GM12892 (cell line): ENCODE results near the gene INPP5E.

Source experiments
- DNase-seq: peaks from one replicate; pipeline ENCODE4 v3.0.0; 2011; ENCODE audit not compliant: insufficient read length
- FAIRE-seq: peaks from 2 replicates; lab custom pipeline; 2011; peaks lifted over from hg19 to GRCh38; lab: Jason Lieb, UNC
- POLR2A ChIP-seq: IDR thresholded peaks from 2 replicates; pipeline ENCODE4 v1.6.1; 2011; ENCODE audit warnings: low read depth, low read length, control low read depth
- POLR2AphosphoS5 ChIP-seq: IDR thresholded peaks from 2 replicates; pipeline ENCODE4 v1.6.1; 2011; ENCODE audit warnings: low read depth, low read length, control low read depth
- TAF1 ChIP-seq: IDR thresholded peaks from 2 replicates; pipeline ENCODE4 v1.6.1; 2011; ENCODE audit warnings: low read depth, mild to moderate bottlenecking, control low read depth, low read length, borderline replicate concordance

The INPP5E gene

DNA sequence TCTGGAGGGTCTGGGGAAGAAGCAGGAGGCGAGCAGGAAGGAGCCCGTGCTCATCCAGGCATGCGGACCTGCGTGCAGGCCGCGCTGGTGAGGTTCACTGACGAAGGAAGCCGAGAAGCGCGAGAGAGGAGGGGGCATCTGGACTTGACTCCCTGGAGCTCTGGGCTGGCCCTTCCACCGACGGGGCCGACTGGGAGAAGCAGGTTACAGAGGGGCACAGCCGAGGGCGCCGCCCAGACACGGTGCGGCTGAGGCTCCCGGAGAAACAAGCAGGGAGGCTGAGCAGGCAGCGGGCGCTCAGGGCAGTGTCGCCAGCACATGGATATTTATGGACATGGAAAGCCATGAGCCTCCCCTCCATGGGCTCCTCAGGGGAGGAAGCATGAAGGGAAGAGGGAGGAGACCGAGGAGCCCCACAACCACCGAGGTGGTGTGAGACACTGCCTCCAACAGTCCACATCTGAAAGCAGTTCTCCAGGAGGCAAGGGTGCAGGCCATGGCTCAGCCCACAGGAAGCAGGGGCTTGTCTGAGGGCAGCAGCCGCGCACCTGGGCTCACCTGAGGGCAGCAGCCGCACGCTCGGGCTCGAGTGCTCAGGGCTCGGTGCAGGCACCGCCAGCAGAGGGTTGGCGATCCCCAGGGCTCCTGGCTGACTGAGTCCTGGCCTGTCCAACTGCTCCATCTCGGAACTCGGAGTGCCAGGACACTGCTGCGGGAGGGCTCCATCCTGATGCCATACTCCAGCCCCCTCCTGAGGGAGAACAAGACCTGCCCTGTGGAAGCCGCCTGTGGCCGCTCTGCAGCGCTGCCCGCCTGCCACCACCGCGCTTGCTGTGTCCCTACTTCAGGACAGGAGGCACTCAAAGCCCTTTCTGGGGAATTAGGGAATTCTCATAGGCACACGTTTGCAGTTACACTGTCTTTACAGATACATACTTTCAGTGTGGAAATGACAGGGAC is 15.7 kb upstream of the INPP5E start:
- FAIRE-seq: no peak
- no peak; the same call in 1 of the 2 replicates for TF ChIP-seq POLR2A
- no peak for TF ChIP-seq POLR2AphosphoS5
- no peak for TF ChIP-seq TAF1
- DNase-seq: no peak

DNA sequence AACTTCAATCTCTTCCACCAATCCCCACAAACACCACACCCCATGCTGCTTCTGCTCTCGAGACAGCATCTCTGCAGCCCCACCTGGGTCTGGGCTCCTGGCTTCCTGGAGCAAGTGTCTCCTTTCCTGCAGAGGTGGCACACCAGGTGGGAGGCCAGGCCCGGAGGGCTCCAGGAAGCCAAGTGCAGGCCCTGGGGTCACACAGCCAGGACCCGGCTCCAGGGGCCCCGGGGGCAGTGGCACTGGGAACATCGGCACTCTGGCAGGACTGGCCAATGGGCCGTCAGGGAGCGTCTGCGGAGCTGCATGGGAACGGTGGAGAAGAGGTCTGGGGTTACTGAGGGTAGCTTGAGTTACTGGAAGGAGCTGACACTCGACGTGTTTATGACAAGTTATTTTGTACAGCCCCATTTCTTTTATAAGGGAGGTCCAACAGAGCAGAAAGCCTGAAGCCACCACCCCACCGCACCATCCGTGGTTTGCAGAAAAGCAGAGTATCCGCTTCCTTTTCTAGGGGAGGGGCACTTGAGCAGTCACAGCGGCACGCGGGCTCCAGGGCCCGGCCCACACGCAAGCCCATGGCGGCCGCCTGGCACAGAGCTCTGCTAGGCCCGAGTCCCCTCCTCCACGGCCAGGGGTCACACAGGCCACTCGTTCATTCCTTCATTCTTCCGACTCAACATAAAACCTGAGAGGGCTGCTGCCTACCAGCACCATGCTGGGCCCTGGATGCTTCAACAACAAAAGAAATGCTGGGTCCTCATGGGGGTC is 14.6 kb upstream of the INPP5E start:
- FAIRE-seq: no peak
- TF ChIP-seq TAF1: no peak
- no peak for TF ChIP-seq POLR2A
- no peak for TF ChIP-seq POLR2AphosphoS5
- no peak for DNase-seq

DNA sequence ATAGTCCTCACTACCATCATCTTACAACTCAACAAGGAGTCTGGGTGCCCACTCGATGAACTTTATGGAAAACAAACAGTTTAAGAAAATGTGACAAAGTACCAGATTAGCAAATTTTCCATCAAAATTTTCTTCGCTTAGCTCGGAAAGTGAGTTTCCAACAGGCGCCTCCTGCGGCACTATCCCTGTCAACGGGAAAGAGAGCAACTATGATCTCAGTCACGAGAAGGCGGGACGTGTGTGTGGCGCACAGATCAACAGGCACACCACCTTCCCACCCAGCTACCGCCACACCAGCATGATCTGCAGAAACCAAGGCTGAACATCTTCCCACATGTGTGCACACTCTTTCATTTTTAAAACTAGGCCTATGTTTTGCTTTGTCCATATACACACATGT is 13.7 kb upstream of the INPP5E start:
- DNase-seq: no peak
- TF ChIP-seq POLR2AphosphoS5 (no peak), TAF1 (no peak), POLR2A (no peak)
- FAIRE-seq: no peak

DNA sequence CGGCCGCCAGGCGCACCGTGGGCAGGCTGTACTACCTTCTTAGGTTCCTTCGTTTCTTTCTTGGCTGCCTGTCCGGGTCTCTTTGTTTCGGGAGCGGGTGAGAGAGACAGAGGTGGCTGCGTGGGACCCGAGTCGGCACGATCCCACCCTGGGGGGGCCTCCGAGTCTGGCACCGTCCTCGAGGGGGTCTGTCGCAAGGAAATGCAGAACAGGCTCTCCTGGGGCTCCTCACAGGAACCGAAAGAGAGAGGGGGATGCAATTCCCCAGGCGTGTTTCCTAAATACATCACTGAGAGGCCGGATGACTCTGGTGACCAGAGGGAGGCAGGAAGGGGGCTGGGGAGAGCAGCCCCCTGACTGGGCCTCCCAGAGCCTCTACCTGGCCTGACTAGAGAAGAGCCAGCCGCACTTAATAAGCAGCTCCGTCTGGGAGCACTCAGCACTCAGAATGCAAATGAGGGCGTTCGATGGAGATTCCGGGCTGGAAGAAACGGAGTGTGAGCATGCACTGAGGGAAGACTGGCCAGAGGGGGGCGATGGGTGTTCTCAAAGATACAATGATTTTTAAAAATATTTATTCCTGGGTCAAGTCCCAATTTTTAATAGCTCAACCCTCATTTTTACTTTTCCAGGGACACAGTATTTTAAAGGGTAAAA is 11.7 kb upstream of the INPP5E start:
- FAIRE-seq (no peak), DNase-seq (no peak)
- no peak for TF ChIP-seq POLR2A
- TF ChIP-seq POLR2AphosphoS5: no peak
- no peak for TF ChIP-seq TAF1

DNA sequence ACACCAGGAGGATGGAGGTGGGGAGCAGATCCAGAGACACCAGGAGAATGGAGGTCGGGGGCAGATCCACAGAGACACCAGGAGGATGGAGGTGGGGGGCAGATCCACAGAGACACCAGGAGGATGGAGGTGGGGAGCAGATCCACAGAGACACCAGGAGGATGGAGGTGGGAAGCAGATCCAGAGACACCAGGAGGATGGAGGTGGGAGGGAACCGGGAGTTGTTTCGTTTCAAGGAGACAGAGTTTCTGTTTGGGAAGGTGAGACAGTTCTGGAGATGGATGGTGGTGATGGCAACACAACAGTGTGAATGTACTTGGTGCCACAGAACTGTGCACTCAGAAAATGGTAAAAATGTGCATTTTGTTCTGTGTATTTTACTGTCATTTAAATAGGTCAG is 9.0 kb upstream of the INPP5E start:
- FAIRE-seq (no peak), DNase-seq (no peak)
- TF ChIP-seq POLR2AphosphoS5 (no peak), POLR2A (no peak), TAF1 (no peak)

DNA sequence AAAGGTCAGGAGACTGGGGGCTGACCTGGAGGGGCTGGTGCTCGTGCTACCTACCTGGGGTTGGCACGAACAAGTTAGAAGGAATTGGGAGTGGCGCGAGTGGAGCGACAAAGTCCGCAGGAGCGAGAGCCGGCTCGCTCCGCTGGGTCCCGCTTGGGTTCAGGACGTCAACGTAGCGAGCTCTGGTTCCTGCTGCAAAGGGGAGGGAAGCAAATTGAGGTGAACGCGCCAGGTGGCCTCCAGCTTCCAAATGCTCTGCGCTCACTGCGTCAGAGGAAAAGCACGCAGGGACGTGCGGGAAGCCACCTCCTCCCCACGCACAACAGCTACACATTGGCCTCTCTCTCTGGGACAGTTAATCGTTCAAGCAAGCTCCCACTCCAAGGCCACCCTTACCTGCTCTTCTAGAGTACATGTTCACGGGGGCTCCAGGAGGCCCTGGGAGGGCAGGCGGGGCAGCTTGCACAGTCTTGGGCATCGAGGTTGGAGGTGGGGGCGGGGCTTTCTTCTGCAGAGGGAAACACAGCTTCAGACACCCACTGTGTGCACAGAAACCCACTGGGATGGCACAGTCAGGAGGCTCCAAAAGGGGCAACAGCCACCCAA is 7.6 kb upstream of the INPP5E start:
- DNase-seq (no peak), FAIRE-seq (no peak)
- no peak for TF ChIP-seq POLR2AphosphoS5

DNA sequence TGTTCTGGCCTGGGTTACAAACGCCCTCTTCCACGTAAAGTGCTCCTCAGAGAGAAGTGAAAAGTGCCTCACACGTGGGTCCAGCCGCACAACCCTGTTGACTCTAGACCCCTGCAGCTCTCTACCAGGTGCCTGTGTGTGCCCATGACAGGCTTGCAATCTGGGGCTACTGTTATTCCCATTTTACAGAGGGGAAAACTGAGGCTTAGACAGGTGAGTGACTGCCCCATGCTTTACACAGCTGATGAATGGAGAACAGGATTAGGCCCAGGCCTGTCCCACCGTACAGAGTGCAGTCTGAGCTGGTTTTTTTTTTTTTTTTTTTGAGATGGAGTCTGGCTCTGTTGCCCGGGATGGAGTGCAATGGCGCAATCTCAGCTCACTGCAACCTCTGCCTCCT is 6.2 kb upstream of the INPP5E start:
- FAIRE-seq: no peak
- TF ChIP-seq POLR2AphosphoS5 (no peak), POLR2A (no peak), TAF1 (no peak)

DNA sequence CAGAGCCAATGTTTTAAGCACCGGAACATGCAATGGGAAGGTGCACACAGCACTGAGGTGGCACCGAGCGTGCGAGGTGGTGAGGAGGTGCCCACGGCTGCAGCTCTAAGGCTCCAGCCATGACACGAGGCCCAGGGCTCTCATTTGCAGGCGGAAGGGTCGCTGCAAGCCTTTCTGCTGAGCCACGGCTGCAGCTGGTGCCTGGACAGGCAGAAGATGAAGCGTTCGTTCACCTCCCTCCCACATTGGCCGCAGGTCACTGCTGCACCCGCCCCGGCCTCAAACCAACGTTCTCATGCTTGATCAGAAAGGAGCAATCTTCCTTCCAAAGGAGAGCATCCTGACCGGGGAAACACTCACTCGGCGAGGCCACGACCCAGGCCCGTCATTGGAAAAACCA is 4.5 kb upstream of the INPP5E start:
- no peak for DNase-seq
- FAIRE-seq: no peak
- TF ChIP-seq POLR2AphosphoS5: no peak
- TF ChIP-seq TAF1: no peak
- no peak for TF ChIP-seq POLR2A

More for the DNA sequence above, 6.2 kb upstream of the INPP5E start:
- DNase-seq: no peak

DNA sequence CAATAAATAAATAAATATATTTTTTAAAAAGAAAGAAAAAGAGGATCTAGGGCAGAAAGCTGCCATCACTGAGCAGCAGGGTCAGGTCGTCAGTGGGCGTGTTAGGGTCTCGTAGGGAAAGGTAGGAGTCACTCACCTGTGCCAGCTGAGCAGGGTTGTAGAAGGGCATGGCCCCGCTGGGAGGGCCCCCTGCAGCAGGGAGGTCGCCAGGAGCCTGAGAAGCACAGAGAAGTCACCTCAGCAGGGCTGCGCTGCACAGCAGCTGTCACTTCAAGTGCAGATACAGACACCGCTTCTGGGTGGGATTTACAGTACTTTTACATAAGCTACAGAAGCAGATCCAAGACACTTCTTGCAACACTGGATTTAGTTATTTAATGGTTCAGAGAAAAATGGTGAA is 4.0 kb upstream of the INPP5E start:
- TF ChIP-seq TAF1: no peak
- no peak for TF ChIP-seq POLR2A
- no peak for FAIRE-seq
- no peak for DNase-seq

DNA sequence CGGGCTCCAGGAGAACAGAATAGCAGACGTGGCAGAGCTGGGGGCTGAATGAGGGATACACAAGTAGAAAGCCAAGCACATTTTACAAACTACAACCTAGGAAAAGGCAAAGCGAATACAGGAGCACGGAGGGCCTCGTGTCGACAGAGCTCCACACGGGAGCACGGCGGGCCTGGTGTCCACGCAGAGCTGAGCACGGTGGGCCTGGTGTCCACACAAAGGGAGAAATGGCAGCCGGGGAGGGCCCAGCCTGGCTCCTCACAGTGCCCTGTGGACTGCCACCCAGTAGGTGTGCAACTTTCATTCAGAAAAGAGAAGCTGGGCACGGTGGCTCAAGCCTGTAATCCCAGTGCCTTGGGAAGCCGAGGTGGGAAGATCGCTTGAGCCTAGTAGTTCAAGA is 3.4 kb upstream of the INPP5E start:
- DNase-seq (no peak), FAIRE-seq (no peak)
- no peak for TF ChIP-seq POLR2AphosphoS5

DNA sequence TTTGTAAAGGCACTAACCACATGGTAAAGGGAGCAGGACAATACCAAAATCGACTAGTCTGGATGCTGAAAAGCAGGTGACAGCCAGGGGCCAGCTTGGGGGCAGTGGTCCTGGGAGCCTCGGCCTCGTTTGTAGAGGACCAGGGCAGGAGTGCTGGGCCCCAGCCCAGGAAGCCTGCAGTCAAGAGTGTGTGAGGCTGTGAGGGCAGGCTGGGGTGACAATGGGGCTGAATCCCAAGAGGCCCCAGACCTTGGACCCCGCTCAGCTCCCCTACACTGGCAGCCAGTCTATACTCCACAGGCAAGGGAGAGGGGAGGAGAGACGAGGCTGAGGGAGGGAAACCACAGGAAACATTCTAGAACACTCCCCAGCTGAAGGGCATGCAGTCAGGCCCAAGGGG is 2.6 kb upstream of the INPP5E start:
- FAIRE-seq (no peak), DNase-seq (no peak)
- no peak for TF ChIP-seq POLR2AphosphoS5
- no peak for TF ChIP-seq POLR2A
- no peak for TF ChIP-seq TAF1
